ENCODE measurements around the gene GLB1L2. TPM values are rescaled to one million over a fixed set of nuclear protein-coding genes. Genes with fewer than 3 reads are reported as not detected.
"Not testable (repeated sequence)": the region's sequence is repeated elsewhere in the genome, so short reads cannot be mapped to it uniquely, and the experiment has no call there.

Gene GLB1L2
- total RNA-seq, 5 donors from 2014 or later (not counting 1 experiment from before 2014, with no cell fraction given), result 1.4 to 3.6 (median 2.3) TPM

DNA sequence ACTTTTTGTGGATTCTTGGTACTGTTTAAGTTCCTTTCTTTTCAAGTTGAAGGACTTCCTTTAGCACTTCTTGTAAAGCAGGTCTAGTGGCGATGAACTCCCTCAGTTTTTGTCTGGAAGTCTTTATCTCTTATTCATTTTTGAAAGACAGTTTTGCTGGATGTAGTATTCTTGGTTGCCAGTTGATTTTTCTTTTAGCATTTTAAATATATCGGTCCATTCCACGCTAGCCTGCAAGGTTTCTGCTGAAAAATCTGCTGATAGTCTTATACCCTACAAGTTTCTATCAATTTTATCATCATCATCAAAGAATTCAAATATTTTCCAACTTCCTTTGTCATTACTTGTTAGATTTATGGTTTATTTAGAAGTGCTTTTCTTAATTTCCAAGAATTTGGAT is 14.7 kb upstream of the GLB1L2 start:
- Histone ChIP-seq H3K36me3 (ENCODE audit: control insufficient read depth in 2 of 2, extremely low read depth in 1 of 2, insufficient read depth in 1 of 2, low read length in 1 of 2) (no peaks in the 10 kb centered on the region), H3K27ac (ENCODE audit: low read length) (no peak overlapping the region), H3K9me3 (peaks cover 4% of the 10 kb centered on the region), H3K4me3 (ENCODE audit: control insufficient read depth in 1 of 2, extremely low read depth in 1 of 2, low read length in 1 of 2) (no peak overlapping the region), H3K4me1 (ENCODE audit: control insufficient read depth in 1 of 2, extremely low read depth in 1 of 2, insufficient read depth in 2 of 2, low read length in 2 of 2) (no peaks in the 10 kb centered on the region), H3K27me3 (replicated peaks in 1 of 2; ENCODE audit: control insufficient read depth in 2 of 2, extremely low read depth in 1 of 2, insufficient read depth in 2 of 2, low read length in 1 of 2) (peaks cover 0 to 6% of the 10 kb centered on the region in 2 experiments)
- Mint-ChIP-seq H3K4me1 (no peaks in the 10 kb centered on the region), H3K27me3 (peaks cover 2 to 3% of the 10 kb centered on the region in 2 donors), H3K27ac (no peak overlapping the region), H3K4me3 (no peak overlapping the region), H3K36me3 (peaks cover 25% of the 10 kb centered on the region), H3K9me3 (peaks cover 5 to 32% (median 27%) of the 10 kb centered on the region in 3 donors)
- DNase-seq, result no peak
- CTCF ChIA-PET, result no interaction called here
- WGBS (ENCODE audit: insufficient coverage), result no CpG with 5 or more reads among the region's 3 CpGs
- POLR2A ChIA-PET, result no interaction called here
- ATAC-seq (replicated peaks in 1 of 4), result no peak

DNA sequence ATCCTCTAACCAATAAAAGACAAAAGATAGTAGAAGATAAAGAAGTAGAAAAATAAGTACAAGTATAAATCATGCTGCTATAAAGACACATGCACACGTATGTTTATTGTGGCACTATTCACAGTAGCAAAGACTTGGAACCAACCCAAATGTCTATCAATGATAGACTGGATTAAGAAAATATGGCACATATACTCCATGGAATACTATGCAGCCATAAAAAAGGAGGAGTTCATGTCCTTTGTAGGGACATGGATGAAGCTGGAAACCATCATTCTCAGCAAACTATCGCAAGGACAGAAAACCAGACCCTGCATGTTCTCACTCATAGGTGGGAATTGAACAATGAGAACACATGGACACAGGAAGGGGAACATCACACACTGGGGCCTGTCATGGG is 10.4 kb upstream of the GLB1L2 start:
- H3K4me1 ChIP-seq (ENCODE audit: control insufficient read depth in 1 of 2, extremely low read depth in 1 of 2, insufficient read depth in 2 of 2, low read length in 2 of 2); H3K27ac Mint-ChIP-seq; DNase-seq; H3K4me3 ChIP-seq (ENCODE audit: control insufficient read depth in 1 of 2, extremely low read depth in 1 of 2, low read length in 1 of 2); H3K27ac ChIP-seq (ENCODE audit: low read length); H3K27me3 Mint-ChIP-seq; H3K4me3 Mint-ChIP-seq; H3K9me3 ChIP-seq; H3K27me3 ChIP-seq (replicated peaks in 1 of 2; ENCODE audit: control insufficient read depth in 2 of 2, extremely low read depth in 1 of 2, insufficient read depth in 2 of 2, low read length in 1 of 2); POLR2A ChIA-PET; ATAC-seq (replicated peaks in 1 of 4); H3K36me3 ChIP-seq (ENCODE audit: control insufficient read depth in 2 of 2, extremely low read depth in 1 of 2, insufficient read depth in 1 of 2, low read length in 1 of 2); H3K4me1 Mint-ChIP-seq: not testable (repeated sequence)
- Mint-ChIP-seq H3K9me3 (peaks cover 5 to 35% (median 27%) of the 10 kb centered on the region in 3 donors), H3K36me3 (peaks cover 25% of the 10 kb centered on the region)
- WGBS (ENCODE audit: insufficient coverage), result no CpG with 5 or more reads among the region's 2 CpGs
- CTCF ChIA-PET, result interaction anchor here in 1 of 2 donors (0.6 kb wide), 1 partner anchor 110 kb away, joined by 3 read pairs; no protein-coding TSS in a partner anchor

DNA sequence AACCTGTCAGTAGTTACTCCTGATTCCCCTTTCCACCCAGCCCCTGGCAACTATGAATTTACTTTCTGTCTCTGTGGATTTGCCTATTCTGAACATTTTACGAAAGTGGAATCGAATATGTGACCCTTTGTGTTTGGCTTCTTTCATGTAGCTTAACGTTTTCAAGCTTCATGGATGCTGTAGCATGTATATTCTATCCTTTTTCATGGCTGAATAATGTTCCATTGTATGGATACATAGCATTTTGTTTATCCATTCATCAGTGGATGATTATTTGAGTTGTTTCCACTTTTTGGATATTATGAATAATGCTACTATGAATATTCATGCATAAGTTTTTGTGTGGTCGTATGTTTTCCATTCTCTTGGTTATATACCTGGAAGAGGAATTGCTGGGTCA is 9.2 kb upstream of the GLB1L2 start:
- no peaks in the 10 kb centered on the region for H3K4me1 Mint-ChIP-seq
- no peak overlapping the region for H3K4me3 ChIP-seq (ENCODE audit: control insufficient read depth in 1 of 2, extremely low read depth in 1 of 2, low read length in 1 of 2)
- ChIA-PET CTCF (no interaction called here), POLR2A (no interaction called here)
- H3K9me3 Mint-ChIP-seq, result peaks cover 5 to 25% (median 19%) of the 10 kb centered on the region in 3 donors
- DNase-seq (no peak), ATAC-seq (replicated peaks in 1 of 4) (no peak)
- H3K36me3 ChIP-seq (ENCODE audit: control insufficient read depth in 2 of 2, extremely low read depth in 1 of 2, insufficient read depth in 1 of 2, low read length in 1 of 2), result no peaks in the 10 kb centered on the region
- no peak overlapping the region for H3K4me3 Mint-ChIP-seq
- WGBS (ENCODE audit: insufficient coverage), result 85% methylated on average over 2 of the region's 4 CpGs
- H3K27ac ChIP-seq (ENCODE audit: low read length), result no peak overlapping the region
- no peak overlapping the region for H3K27ac Mint-ChIP-seq
- H3K27me3 Mint-ChIP-seq, result peaks cover 1 to 3% of the 10 kb centered on the region in 2 donors
- H3K36me3 Mint-ChIP-seq, result peaks cover 17% of the 10 kb centered on the region
- no peaks in the 10 kb centered on the region for H3K9me3 ChIP-seq
- no peaks in the 10 kb centered on the region for H3K4me1 ChIP-seq (ENCODE audit: control insufficient read depth in 1 of 2, extremely low read depth in 1 of 2, insufficient read depth in 2 of 2, low read length in 2 of 2)
- H3K27me3 ChIP-seq (replicated peaks in 1 of 2; ENCODE audit: control insufficient read depth in 2 of 2, extremely low read depth in 1 of 2, insufficient read depth in 2 of 2, low read length in 1 of 2), result peaks cover 0 to 5% of the 10 kb centered on the region in 2 experiments

DNA sequence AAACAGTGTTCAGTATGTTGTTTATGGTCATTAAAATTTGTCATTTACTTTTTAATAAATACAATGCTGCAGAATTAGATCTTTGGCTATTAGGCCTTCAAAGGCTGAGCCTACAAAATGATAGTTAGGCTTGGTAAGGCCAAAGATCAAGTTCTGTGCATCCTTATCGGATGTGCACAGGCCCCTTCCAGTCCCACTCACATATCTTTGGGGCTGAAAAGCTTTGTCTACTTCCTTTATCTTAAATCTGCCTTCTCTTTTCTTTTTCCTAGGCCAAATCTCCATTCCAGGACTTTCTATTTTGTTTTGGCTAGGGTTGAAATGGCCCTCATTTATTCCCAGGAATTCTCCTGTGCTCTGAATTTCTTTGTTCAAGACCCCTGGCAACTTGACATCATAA is 3.4 kb upstream of the GLB1L2 start:
- ATAC-seq (replicated peaks in 1 of 4), result no peak
- H3K4me3 Mint-ChIP-seq, result no peak overlapping the region

DNA sequence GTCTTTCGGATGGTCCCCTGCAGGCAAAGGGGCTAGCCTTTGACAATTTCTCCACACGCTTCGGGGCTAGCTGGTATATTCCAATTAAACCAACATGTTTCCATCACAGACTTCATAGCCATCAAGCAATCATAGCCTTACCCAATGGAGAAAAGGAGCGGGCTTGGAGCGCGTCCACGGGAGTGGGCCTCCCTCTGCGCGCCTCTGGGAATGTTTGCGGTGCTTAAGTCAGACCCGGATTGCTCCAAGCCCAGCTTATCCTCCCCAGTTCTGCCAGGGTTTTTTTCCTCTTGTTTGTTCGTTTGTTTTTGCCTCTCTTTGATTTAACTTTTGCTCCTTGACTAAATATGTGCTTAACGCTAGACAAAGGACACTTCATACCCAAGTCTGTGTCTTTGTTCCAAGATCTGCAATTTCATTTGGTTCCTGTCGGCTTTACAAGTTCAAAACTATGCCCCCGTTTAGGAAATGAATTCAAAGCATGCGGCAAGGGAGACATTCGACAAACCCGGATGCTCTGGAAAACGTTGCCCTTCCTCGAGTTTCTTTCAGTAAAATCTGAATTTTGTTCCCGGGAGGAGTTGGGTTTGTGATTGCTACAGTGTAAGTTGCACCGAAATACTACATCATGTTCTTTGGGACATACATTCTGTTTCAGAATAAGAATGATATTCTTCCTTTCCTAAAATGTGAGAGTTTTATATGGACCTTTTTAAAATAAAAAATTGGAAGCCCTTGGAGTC is 1.0 kb upstream of the GLB1L2 start:
- H3K27ac ChIP-seq (ENCODE audit: low read length), result no peak overlapping the region
- peaks cover 0 to 21% of the 10 kb centered on the region in 2 experiments for H3K4me1 ChIP-seq (ENCODE audit: control insufficient read depth in 1 of 2, extremely low read depth in 1 of 2, insufficient read depth in 2 of 2, low read length in 2 of 2)
- Mint-ChIP-seq H3K4me3 (peak overlapping the region; percentile 81 to 88 (median 81)), H3K9me3 (no peaks in the 10 kb centered on the region), H3K27me3 (peaks cover 0 to 14% of the 10 kb centered on the region in 2 donors), H3K27ac (no peak overlapping the region), H3K4me1 (peaks cover 12 to 19% (median 16%) of the 10 kb centered on the region in 3 donors), H3K36me3 (no peaks in the 10 kb centered on the region)
- no peaks in the 10 kb centered on the region for H3K9me3 ChIP-seq
- H3K27me3 ChIP-seq (replicated peaks in 1 of 2; ENCODE audit: control insufficient read depth in 2 of 2, extremely low read depth in 1 of 2, insufficient read depth in 2 of 2, low read length in 1 of 2), result peaks cover 19 to 22% of the 10 kb centered on the region in 2 experiments
- ATAC-seq (replicated peaks in 1 of 4) (no peak), DNase-seq (no peak)
- H3K36me3 ChIP-seq (ENCODE audit: control insufficient read depth in 2 of 2, extremely low read depth in 1 of 2, insufficient read depth in 1 of 2, low read length in 1 of 2), result no peaks in the 10 kb centered on the region
- CTCF ChIA-PET, result no interaction called here
- POLR2A ChIA-PET, result no interaction called here
- 54% methylated on average over 7 of the region's 22 CpGs for WGBS (ENCODE audit: insufficient coverage)
- peak overlapping the region; percentile 40 to 41 for H3K4me3 ChIP-seq (ENCODE audit: control insufficient read depth in 1 of 2, extremely low read depth in 1 of 2, low read length in 1 of 2)

More for the DNA sequence above, 3.4 kb upstream of the GLB1L2 start:
- Mint-ChIP-seq H3K4me1 (peaks cover 12 to 19% (median 16%) of the 10 kb centered on the region in 3 donors), H3K9me3 (no peaks in the 10 kb centered on the region), H3K36me3 (no peaks in the 10 kb centered on the region), H3K27ac (no peak overlapping the region), H3K27me3 (peaks cover 0 to 8% of the 10 kb centered on the region in 2 donors)
- ChIA-PET CTCF (no interaction called here), POLR2A (no interaction called here)
- no peak overlapping the region for H3K4me3 ChIP-seq (ENCODE audit: control insufficient read depth in 1 of 2, extremely low read depth in 1 of 2, low read length in 1 of 2)
- no peaks in the 10 kb centered on the region for H3K36me3 ChIP-seq (ENCODE audit: control insufficient read depth in 2 of 2, extremely low read depth in 1 of 2, insufficient read depth in 1 of 2, low read length in 1 of 2)
- DNase-seq, result no peak
- no peak overlapping the region for H3K27ac ChIP-seq (ENCODE audit: low read length)
- H3K27me3 ChIP-seq (replicated peaks in 1 of 2; ENCODE audit: control insufficient read depth in 2 of 2, extremely low read depth in 1 of 2, insufficient read depth in 2 of 2, low read length in 1 of 2), result peaks cover 14 to 16% of the 10 kb centered on the region in 2 experiments
- no CpG with 5 or more reads among the region's 1 CpG for WGBS (ENCODE audit: insufficient coverage)
- no peaks in the 10 kb centered on the region for H3K9me3 ChIP-seq
- peaks cover 0 to 21% of the 10 kb centered on the region in 2 experiments for H3K4me1 ChIP-seq (ENCODE audit: control insufficient read depth in 1 of 2, extremely low read depth in 1 of 2, insufficient read depth in 2 of 2, low read length in 2 of 2)

DNA sequence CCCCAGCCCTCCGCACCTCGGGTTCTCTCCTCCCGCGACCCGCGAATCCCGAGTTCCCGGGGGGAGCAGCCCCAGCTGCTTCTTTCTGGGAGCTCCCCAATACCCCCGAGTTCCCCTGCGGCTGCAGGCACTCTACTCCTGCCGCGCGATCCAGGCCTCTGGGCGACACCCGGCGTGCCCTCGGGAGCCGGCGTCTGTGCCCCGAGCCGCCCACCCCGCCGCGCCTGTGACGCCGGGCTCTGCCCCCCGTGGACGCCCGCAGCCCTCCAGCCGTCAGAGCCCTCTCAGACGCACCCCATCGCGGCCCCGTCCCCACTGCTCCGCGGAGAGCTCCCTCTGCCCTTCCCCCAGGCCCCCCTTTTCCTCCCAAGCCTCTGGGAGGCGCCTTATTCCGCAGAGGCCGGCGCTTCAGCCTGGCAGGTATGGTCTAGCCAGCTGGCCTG is 422 bp downstream of the GLB1L2 start:
- ChIA-PET POLR2A (no interaction called here), CTCF (no interaction called here)
- Mint-ChIP-seq H3K27ac (no peak overlapping the region), H3K36me3 (no peaks in the 10 kb centered on the region), H3K4me1 (peaks cover 12 to 19% (median 16%) of the 10 kb centered on the region in 3 donors), H3K9me3 (no peaks in the 10 kb centered on the region), H3K4me3 (peak overlapping the region; percentile 70 to 81 (median 76)), H3K27me3 (peaks cover 0 to 14% of the 10 kb centered on the region in 2 donors)
- no peaks in the 10 kb centered on the region for H3K9me3 ChIP-seq
- peaks cover 0 to 21% of the 10 kb centered on the region in 2 experiments for H3K4me1 ChIP-seq (ENCODE audit: control insufficient read depth in 1 of 2, extremely low read depth in 1 of 2, insufficient read depth in 2 of 2, low read length in 2 of 2)
- H3K4me3 ChIP-seq (ENCODE audit: control insufficient read depth in 1 of 2, extremely low read depth in 1 of 2, low read length in 1 of 2), result peak overlapping the region; percentile 64 to 67
- under 1% methylated on average over 40 of the region's 40 CpGs for WGBS (ENCODE audit: insufficient coverage)
- ATAC-seq (replicated peaks in 1 of 4) (peak; percentile 29 to 39 (median 36)), DNase-seq (peak in 8 of 35 experiments; percentile 5 to 41 (median 14))
- H3K36me3 ChIP-seq (ENCODE audit: control insufficient read depth in 2 of 2, extremely low read depth in 1 of 2, insufficient read depth in 1 of 2, low read length in 1 of 2), result no peaks in the 10 kb centered on the region
- H3K27ac ChIP-seq (ENCODE audit: low read length), result no peak overlapping the region
- H3K27me3 ChIP-seq (replicated peaks in 1 of 2; ENCODE audit: control insufficient read depth in 2 of 2, extremely low read depth in 1 of 2, insufficient read depth in 2 of 2, low read length in 1 of 2), result peaks cover 19 to 20% of the 10 kb centered on the region in 2 experiments

Data from T-cell (primary cell).